Mammary epithelial cell (primary cell): Measurements from ENCODE around the gene VPS36.
"Not testable (repeated sequence)": the region's sequence is repeated elsewhere in the genome, so short reads cannot be mapped to it uniquely, and the experiment has no call there.

Experiments used
- CTCF ChIP-seq, 2 donors: IDR thresholded peaks in 1 of 2; conservative IDR thresholded peaks in 1 of 2; 2 replicates each; pipeline ENCODE4 v1.5.1; 2011 to 2012; ENCODE audit warnings: inconsistent platforms in 2 of 2, low read length in 2 of 2, mild to moderate bottlenecking in 2 of 2, control low read depth in 1 of 2, low read depth in 1 of 2; ENCODE audit not compliant: insufficient read depth in 1 of 2; ENCODE audit errors: extremely low read depth in 1 of 2
- EZH2 ChIP-seq: IDR thresholded peaks from 2 replicates; pipeline ENCODE4 v1.6.1; 2012; ENCODE audit warnings: low read length, inconsistent platforms, borderline replicate concordance

GRCh38 chr13:52491015-52491414 is 40.6 kb upstream of the VPS36 start:
- TF ChIP-seq CTCF (conservative IDR thresholded peaks at IDR 0.05 in 1 of 2, IDR thresholded peaks at IDR 0.05 in 1 of 2; ENCODE audit: extremely low read depth in 1 of 2, insufficient read depth in 1 of 2, low read depth in 1 of 2, low read length in 2 of 2); EZH2: not testable (repeated sequence)
